Measurements from ENCODE around the gene DLG1.

DNA sequence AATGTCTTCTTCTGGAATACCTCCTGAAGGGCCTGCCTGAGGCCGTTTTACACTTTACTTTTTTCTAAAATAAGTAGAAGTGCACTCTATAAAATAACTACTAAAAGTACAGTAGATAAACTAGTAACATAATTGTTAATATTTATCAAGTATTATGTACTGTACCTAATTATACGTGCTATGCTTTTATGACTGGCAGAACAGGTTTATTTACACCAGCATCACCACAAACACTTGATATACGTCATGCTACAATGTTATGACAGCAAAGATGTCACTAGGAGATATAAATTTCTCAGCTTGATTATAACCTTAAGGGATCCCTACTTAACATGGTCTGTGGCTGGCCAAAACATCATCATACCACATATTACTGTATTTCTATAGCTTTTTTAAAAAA, 29.4 kb downstream of the DLG1 start:
- TF ChIP-seq YY1 (IDR thresholded peaks at IDR 0.05; ENCODE audit: insufficient read depth, insufficient read length) (no peak), SUZ12 (IDR thresholded peaks at IDR 0.05; ENCODE audit: extremely low read depth, insufficient read depth, insufficient read length) (no peak), ZNF274 (IDR thresholded peaks at IDR 0.05; ENCODE audit: low read depth, low read length) (no peak)
